Stimulated activated CD4-positive, alpha-beta T cell treated with anti-CD3 and anti-CD28 coated beads, Interleukin-1b, Interleukin-23, amount 100 ng/mL, for 4 hours (primary cell): Measurements from ENCODE around the gene NFE2L1.
"Not testable (repeated sequence)": the region's sequence is repeated elsewhere in the genome, so short reads cannot be mapped to it uniquely, and the experiment has no call there.

Source experiments
- DNase-seq, 2 donors: peaks; one replicate each; pipeline ENCODE4 v3.0.0-alpha.2; 2020; ENCODE audit warnings: low read depth in 2 of 2

Gene NFE2L1

DNA sequence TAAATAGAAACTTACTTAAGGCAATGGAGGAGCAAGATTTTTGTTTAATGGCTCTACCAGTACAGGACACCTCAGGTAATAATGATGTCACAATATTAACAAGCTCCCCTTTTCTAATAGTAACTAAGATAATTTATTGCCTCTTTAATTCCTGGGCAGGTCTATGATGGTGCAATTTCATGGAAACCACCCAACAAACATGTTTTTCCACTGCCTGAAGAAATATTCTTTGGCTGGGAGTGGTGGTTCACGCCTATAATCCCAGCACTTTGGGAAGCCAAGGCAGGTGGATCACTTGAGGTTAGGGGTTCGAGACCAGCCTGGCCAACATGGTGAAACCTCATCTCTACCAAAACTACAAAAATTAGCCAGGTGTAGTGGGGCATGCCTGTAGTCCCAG is 19.6 kb downstream of the NFE2L1 start:
- DNase-seq = not testable (repeated sequence)

DNA sequence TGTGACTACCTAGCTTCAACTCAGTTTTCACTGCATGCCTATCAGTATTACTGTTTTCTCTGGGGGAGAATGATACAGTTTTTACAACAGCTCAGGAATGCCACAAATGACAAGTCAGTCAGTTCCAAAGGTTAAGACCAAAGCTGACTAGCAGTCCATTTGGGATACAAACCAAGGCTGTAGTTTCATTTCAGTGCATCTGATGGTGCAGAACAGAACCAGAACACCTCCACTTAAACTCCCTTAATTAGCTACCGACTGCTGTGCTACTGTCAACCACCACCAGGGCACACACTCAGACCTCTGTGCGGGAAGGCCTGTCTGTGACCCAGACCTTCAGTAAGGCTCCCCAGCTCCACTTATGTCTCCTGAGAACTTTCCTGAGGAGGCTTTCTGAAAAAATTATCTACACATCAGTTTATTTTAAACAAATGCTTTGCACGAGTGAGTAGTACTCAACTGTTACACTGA is 20.4 kb downstream of the NFE2L1 start:
- DNase-seq = no peak

DNA sequence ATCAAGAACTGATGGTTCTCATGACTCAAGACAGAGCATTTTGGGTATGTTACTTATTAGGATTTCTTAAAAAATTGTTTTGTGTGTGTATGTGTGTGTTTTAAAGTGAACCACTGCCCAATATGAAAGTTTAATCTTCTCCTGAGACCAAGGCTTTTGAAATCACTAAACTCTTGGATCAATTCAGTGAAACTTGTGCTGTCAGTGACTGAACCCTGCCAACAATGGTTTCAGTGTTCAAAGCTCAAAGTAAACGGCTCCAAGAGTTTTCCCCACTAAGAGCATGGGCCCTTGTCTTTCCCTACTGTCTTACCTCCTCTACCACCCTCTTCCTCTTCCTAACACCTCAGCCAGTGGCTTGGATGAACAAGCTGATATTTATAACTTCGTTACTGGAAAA is 22.0 kb downstream of the NFE2L1 start:
- DNase-seq = no peak

DNA sequence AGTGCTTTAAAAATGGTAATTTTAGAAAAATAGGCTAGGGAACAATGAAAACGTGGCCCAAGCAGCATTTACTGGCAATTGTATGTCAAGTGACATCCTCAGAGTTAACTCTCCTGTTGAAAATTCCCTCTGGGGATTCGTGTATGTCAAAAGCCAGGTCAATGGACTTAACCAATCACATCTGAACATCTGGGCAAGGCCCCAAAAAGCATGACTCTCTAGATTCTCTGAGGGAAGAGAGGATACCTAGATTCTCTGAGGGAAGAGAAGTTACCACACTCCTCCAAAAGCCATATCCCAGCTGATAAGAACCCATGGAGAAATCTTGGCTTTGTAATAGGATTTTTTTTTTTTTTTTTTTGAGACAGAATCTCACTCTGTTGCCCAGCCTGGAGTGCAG is 23.5 kb downstream of the NFE2L1 start:
- no peak for DNase-seq

DNA sequence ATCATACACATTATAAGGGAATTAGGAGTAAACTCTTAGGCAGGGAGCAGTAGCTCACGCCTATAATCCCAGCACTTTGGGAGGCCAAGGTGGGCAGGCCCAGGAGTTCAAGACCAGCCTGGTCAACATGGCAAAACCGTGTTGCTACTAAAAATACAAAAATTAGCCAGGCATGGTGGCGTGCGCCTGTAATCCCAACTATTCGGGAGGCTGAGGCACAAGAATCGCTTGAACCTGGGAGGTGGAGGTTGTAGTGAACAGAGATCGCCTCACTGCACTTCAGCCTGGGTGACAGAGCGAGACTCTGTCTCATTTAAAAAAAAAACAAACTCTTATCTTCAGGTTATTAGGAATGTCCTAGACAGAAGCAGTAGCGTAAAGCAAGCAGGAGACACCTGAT is 24.7 kb downstream of the NFE2L1 start:
- DNase-seq = not testable (repeated sequence)

DNA sequence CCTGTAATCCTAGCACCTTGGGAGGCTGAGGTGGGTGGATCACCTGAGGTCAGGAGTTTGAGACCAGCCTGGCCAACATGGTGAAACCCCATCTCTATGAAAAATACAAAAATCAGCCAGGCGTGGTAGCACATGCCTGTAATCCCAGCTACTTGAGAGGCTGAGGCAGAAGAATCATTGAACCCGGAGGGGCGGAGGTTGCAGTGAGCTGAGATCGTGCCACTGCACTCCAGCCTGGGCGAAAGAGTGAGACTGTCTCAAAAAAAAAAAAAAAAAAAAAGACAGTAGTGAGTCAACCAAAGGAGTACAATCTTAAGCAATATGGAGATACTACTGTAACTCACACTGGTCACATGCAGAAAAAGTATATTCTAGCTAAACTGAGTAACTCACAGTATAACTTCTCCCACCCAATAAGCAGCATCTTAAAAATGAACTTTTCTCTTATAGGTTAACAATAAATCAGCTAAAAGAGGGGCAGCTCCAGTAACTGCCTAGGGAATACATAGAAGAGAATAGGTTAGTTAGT is 25.5 kb downstream of the NFE2L1 start:
- not testable (repeated sequence) for DNase-seq

DNA sequence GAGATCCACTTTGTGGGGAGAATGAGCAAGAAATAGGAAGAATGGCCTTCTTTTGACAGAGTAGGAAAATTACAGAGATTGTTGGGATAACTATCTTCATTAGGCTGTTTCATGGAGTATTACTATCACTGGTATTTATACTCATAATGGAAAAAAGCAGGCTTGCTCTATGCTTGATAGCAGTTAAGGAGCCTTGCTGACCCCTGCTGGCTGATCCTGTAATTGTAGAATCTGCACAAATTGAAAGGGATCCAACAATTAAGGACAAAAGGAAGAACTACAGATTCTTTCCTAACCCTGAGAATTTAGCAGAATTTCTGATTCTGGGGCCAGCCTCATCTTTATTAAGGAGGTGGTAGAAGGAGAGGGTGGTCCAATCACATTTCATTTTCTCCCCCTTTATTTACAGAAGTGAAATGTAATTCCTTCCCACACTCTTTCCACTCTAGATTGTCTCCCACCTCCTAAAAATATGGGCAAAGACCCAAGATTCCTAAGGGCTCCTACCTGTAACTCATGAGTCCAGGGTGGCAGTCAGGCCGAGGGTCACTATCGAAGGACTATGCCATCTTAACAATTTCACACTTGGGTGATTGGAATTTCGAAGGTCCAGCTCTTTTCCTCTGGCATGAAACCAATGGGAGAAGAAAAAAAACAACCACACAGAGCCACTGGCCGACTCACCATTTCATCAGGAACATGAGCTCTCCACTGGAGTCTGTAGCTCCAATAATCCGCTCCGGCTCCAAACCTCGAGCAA is 26.3 kb downstream of the NFE2L1 start:
- DNase-seq = peak; percentile 53 to 71

DNA sequence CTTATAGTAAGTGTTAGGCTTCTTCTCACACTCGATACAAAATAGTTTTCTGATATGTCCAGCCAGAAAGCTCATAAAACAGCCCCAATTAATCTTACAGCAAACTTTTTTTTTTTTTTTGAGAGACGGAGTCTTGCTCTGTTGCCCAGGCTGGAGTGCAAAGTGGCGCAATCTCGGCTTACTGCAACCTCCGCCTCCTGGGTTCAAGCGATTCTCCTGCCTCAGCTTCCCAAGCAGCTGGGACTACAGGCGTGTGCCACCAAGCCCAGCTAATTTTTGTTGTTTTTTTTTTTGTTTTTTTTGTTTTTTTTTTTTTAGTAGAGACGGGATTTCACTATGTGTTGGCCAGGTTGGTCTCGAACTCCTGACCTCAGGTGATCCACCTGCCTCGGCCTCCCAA is 29.0 kb downstream of the NFE2L1 start:
- not testable (repeated sequence) for DNase-seq

DNA sequence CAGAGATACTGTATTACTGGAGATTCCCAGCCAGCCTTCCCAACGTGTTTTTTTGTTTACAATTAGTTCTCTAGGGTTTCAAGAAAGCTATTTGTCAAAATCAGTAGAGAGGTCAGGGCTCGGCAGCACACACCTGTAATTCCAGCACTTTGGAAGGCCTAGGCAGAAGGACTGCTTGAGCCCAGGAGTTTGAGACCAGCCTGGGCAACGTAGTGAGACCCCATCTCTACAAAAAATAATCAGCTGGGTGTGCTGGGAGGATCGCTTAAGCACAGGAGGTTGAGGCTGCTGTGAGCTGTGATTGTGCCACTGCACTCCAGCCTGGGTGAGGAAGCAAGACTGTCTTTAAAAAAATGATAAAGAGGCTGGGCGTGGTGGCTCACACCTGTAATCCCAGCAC is 33.7 kb downstream of the NFE2L1 start:
- DNase-seq = no peak

DNA sequence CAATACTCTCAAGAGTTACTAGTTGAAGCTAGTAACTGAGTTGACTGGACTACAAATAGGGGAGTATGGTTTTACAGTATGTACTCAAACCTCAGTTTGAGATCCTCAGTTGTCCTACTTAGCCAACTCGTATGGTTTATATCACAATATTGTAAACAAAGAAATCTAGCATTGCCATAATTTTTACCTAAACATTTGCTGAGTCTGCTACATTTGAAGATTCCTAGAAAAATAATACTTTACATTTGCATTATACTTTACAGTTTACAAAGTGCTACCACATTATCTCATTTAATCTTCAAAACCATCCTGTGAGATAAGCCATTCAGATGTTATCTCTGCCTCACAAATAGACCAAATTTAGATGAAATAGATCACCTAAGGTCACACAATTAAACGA is 36.8 kb downstream of the NFE2L1 start:
- DNase-seq = no peak

DNA sequence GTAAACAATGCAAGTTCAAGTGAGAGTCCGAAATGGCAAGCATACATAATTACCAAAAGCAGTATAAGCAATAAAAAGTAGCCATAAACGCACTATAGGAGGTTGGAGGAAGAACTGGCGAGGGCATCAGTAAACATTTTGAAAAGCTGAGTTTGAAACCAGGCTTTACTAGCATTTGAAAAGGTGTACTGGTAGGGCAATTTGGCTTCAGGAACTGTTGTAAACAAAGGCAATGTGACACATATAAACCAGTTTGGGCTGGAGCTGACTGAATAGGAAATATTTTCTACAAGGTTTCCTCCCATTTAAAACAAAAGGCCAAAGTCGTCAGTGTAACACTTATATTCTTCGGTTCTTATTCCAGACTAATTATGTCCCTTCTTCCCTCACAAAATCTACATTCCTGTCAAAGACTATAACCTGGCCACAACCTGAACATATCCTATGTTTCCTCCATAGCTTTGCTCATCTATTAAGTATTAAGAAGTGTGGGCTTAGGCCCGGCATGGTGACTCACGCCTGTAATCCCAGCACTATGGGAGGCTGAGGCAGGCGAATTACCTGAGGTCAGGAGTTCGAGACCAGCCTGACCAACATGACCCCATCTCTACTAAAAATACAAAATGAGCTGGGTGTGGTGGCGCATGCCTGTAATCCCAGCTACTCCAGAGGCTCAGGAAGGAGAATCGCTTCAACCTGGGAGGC is 45.3 kb downstream of the NFE2L1 start:
- DNase-seq = no peak

DNA sequence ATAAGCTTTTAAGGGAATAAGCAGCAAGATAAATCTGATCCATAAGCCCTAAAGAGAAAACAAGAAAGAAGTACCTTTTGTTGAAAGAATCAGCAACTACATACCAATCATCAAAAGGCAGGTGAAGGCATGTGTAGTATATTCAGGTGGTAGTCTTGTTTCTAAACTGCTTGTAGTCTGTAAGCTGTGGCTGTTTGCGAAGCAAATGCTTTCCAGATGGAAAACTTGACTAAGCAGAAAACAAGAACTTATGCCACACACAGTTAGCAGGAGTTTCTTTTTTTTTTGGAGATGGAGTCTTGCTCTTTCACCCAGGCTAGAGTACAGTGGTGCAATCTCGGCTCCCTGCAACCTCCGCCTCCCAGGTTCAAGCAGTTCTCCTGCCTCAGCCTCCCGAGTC is 47.5 kb downstream of the NFE2L1 start:
- DNase-seq = no peak

DNA sequence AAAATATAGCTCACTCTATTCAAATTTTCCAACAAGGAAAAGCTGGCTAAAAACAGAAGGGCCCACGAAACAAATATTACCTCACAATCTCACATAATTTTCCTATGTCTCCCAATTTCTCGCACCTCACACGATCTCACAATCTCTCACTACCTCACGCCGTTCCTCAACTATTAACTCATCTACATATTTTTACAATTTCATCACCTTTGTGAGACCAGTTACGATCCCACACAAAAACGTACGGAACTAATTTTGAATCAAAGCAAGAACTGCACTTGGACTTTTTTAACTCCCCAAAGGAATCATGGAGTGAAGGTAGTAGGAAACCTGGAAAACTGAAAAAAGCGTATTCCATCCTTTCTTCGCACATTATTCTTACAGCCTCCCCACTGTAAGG is 52.0 kb downstream of the NFE2L1 start:
- DNase-seq = no peak

DNA sequence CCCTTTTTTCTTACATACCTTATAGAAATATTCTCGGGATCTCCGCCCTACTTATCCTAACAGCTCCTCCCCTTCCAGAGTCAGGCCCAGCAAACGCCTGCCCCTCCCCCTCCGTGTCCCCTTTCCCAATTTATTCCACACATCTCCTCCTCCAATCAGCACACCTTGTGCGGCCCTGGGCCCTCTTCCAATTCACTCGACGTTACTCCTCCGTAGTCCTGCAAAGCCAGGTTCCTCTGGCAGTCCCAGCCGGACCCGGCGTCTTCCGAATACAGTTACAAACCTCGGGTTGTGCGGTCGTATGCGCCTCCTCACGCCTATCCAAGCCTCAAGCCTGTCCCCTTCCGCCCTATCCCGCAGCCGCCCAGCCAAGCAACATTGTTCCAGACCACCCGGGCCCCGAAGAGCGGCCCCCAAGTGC is 52.4 kb downstream of the NFE2L1 start:
- no peak for DNase-seq

DNA sequence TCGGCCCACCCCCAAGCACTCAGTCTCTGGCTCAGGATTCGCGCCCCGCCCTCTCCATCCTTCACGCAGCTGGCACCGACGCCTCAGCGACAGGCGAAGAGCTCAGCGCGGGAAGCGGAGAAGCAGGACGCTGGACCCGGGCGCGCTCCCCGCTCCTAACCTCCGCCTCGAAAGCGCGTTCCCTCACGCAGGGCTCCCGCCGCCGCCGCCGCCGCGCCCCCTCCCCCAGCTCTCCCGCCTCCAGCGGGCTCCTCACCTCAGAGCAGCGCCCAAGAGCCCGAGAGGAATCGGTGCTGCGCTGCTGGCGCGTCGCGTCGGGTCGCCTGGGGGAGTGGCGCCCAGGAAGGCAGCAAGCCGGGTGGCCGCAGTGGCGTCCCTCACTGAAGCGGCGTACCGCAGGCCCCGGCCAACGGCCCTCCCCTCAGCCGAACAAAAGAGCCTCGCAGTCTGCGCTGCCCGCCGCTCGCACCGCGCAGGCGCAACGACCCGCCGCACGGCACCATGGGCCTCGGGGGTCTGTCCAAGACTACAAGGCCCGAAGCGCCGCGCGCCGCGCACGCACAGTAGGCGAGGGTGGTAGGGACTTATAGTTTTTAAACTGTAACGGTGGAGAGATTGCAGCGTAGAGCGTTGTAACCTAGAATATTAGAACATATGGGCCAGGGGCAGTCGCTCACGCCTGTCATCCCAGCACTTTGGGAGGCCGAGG is 53.0 kb downstream of the NFE2L1 start, which contains the start of gene CBX1:
Gene CBX1 (minus strand): TSS at position 467 of the 709 bp plus-strand sequence. CDS start 24,474 bp downstream, outside the sequence.
- DNase-seq = peak; percentile 87 to 93

DNA sequence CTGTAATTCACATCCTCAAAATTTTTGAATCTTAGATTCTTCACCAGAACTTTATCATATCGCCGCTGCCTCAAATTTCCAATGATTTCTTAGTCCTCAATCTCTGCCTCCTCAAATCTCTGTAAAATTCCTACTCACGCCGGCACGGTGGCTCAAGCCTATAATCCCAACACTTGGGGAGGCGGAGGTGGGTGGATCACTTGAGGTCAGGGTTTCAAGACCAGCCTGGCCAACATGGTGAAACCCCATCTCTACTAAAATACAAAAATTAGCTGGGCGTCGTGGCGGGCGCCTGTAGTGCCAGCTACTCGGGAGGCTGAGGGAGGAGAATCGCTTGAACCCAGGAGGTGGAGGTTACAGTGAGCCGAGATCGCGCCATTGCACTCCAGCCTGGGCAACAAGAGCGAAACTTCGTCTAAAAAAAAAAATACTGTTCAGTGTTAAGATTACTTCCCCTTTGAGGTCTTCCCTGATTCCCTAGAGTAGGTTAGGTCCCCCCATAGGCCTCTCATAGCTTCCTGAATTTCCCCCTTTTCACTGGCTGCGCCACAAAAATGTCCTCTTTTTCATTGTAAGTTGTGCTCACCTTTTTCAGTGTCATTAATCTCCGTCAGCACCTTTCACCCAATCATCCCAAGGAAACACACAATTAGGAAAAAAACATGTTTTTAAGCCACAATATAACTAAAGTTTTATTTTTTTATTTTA is 54.0 kb downstream of the NFE2L1 start:
- no peak for DNase-seq

DNA sequence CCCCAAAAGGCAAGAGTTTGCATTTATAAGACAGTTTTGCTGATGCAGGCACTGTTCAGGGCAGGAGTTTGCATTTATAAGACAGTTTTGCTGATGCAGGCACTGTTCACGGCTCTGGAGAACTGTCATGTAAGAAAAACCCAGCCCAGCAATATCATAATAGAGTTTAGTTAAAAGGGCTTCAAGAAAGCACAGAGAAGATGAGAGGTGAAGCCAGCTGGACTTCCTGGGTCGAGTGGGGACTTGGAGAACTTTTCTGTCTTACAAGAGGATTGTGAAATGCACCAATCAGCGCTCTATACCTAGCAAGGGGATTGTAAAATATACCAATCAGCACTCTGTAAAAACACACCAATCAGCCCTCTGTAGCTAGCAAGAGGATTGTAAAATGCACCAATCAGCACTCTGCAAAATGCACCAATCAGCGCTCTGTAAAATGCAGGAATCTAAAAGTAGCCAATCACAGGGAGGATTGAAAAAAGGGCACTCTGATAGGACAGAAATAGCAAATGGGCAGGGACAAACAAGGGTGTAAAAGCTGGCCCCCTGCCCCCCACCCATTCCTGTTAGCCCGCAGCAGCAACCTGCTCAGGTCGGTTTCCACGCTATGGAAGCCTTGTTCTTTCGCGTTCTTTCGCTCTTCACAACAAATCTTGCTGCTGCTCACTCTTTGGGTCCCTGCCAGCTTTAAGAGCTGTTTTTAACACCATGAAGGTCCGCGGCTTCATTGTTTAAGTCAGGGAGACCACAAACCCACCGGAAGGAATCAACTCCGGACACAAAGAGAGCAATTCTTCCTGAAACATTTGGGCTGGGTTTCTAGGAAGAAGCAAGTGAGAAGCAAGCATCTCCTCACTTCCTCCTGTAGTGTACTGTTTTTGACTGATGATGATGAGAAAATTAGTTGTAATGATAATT is 54.9 kb downstream of the NFE2L1 start:
- DNase-seq = no peak

DNA sequence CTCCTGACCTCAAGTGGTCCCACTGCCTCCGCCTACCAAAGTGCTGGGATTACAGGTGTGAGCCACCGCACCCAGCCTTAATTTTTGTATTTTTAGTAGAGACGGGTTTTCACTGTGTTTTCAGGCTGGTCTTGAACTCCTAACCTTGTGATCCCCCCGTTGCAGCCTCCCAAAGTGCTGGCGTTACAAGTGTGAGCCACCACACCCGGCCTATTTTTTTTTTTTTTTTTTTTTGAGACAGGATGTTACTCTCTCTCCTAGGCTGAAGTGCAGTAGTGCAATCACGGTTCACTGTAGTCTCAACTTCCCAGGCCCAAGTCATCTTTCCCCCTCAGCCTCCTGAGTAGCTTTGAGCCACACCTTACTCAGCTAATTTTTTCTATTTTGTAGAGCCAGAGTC is 56.3 kb downstream of the NFE2L1 start:
- DNase-seq = no peak

DNA sequence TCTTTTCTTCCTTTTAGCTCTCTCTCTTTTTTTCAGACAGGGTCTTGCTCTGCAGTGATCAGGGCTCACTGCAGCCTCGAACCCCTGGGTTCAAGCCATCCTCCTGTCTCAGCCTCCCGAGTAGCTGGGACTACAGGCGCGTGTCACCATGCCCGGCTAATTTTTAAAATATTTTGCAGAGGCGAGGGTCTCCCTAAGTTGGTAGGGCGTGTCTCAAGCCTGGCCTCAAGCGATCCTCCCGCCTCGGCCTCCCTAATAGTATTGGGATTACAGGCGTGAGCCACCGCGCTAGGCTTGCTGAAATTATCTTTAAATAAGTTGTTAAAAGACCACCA is 58.6 kb downstream of the NFE2L1 start:
- no peak for DNase-seq
